Tibial artery (tissue), 4 donors: Measurements from ENCODE around the gene RBM26.

Experiments
- DNase-seq, 2 donors: peaks; one replicate each; pipeline ENCODE4 v3.0.0-alpha.2; 2019
- H3K27ac ChIP-seq, 2 donors: fragments of 200-600 bp; sonication (generic) in 1 of 2; 1 replicate in 1 of 2; 2 replicates in 1 of 2; pipeline ENCODE4 v1.5.1; 2018 to 2019; ENCODE audit warnings: mild to moderate bottlenecking in 1 of 2
- H3K27me3 ChIP-seq, 2 donors: fragments of 200-600 bp; sonication (generic) in 1 of 2; one replicate each; pipeline versions ENCODE4 v1.5.1 to v1.6.0; 2016 to 2019
- H3K36me3 ChIP-seq, 3 donors: fragments of 200-600 bp; sonication (generic) in 2 of 3; one replicate each; pipeline ENCODE4 v1.5.1; 2016 to 2019; ENCODE audit warnings: mild to moderate bottlenecking in 2 of 3
- H3K4me1 ChIP-seq, 4 donors: fragments of 200-600 bp; sonication (generic) in 2 of 4; 1 replicate in 3 of 4; 2 replicates in 1 of 4; pipeline ENCODE4 v1.5.1; 2016 to 2019
- H3K4me3 ChIP-seq, 2 donors: fragments of 200-600 bp; sonication (generic) in 1 of 2; 1 replicate in 1 of 2; 2 replicates in 1 of 2; pipeline ENCODE4 v1.5.1; 2018 to 2019; ENCODE audit warnings: mild to moderate bottlenecking in 2 of 2
- H3K9me3 ChIP-seq, 3 donors: fragments of 200-600 bp; sonication (generic) in 1 of 3; one replicate each; pipeline ENCODE4 v1.5.1; 2016 to 2019
- intact Hi-C: fragments of 100-400 bp; cut with DNase I; formaldehyde crosslinking; loops from one replicate; pipeline ENCODE4 v1.15.0; 2023; ENCODE audit warnings: low total_unique reads
- TF ChIP-seq, protein P1 (sequence below), 2 experiments: fragments of 200-600 bp in 1 of 2; fragments of 450-650 bp in 1 of 2; IDR thresholded peaks; one replicate each; pipeline ENCODE4 v1.5.1; 2017 to 2019; ENCODE audit warnings: antibody characterized with exemption in 2 of 2, mild to moderate bottlenecking in 1 of 2, moderate library complexity in 1 of 2

The RBM26 gene

DNA sequence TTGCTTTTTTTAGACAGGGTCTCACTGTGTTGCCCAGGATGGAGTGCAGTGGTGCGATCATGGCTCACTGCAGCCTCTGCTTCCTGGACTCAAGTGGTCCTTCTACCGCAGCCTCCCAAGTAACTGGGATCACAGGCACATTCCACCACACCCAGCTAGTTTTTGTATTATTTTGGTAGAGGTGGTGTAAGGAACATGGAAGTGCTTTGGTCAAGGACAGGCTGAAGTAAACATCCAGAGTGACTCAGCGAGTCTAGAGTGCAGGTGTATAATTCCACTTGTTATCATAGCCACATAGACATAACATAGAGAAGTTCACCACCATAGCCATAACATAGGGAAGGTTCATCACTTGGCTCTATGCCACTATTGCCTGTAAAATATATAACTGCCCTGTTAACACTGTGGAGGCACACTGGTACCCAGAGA is 98.6 kb downstream of the RBM26 start:
- TF ChIP-seq, protein P1, sequence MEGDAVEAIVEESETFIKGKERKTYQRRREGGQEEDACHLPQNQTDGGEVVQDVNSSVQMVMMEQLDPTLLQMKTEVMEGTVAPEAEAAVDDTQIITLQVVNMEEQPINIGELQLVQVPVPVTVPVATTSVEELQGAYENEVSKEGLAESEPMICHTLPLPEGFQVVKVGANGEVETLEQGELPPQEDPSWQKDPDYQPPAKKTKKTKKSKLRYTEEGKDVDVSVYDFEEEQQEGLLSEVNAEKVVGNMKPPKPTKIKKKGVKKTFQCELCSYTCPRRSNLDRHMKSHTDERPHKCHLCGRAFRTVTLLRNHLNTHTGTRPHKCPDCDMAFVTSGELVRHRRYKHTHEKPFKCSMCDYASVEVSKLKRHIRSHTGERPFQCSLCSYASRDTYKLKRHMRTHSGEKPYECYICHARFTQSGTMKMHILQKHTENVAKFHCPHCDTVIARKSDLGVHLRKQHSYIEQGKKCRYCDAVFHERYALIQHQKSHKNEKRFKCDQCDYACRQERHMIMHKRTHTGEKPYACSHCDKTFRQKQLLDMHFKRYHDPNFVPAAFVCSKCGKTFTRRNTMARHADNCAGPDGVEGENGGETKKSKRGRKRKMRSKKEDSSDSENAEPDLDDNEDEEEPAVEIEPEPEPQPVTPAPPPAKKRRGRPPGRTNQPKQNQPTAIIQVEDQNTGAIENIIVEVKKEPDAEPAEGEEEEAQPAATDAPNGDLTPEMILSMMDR (IDR thresholded peaks at IDR 0.05), result no peak
- Histone ChIP-seq H3K4me1 (peaks cover 0 to 12% (median 0%) of the 10 kb centered on the region in 4 donors), H3K9me3 (no peaks in the 10 kb centered on the region), H3K4me3 (no peak overlapping the region), H3K36me3 (no peaks in the 10 kb centered on the region), H3K27ac (no peak overlapping the region), H3K27me3 (peaks cover 0 to 3% of the 10 kb centered on the region in 2 donors)
- intact Hi-C loops, result no loop called here
- DNase-seq, result no peak

DNA sequence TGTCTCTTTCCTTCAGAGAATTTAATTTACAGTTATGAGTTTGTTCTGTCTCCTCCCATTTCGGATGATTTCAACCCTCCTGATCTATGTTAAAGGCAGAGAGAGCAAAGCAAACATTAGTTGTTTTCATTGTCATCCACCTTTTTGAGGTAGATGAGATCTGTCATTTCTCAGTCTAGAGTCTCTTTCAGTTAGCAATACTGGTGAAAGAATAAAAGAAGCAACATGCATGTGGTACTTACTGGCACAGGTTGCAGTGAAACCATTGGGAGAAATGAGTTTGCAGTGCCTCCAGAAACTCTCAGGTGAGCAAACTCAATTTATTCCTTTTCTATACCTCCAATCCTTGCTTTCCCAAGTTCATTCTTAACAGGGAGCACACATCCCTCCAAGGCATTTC is 99.4 kb downstream of the RBM26 start:
- no peak for DNase-seq
- intact Hi-C loops, result no loop called here
- Histone ChIP-seq H3K36me3 (no peaks in the 10 kb centered on the region), H3K27ac (no peak overlapping the region), H3K9me3 (no peaks in the 10 kb centered on the region), H3K4me1 (peaks cover 0 to 5% (median 0%) of the 10 kb centered on the region in 4 donors), H3K4me3 (no peak overlapping the region), H3K27me3 (peaks cover 0 to 3% of the 10 kb centered on the region in 2 donors)
- TF ChIP-seq, protein P1 (IDR thresholded peaks at IDR 0.05), result no peak

DNA sequence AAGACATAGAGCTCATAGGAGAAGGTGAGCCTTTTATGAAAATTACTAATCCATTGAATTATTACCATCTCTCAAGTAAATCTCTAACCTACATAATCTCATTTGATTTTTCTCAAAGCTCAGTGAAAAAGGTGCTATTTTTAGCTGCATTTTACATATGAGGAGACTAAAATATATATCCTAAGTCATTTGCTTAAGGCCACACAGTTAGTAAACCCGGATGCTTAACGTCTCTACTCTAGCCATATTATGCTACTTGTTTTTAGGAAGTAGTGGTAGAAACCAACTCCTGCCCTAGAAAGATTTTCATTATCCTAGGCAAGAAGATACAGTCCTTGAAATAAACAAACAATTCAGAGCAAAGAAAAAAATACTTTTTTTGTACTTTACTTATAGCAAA is 108.9 kb downstream of the RBM26 start:
- no peak overlapping the region for H3K27ac ChIP-seq
- H3K36me3 ChIP-seq, result no peaks in the 10 kb centered on the region
- intact Hi-C loops, result no loop called here
- no peak overlapping the region for H3K4me3 ChIP-seq
- no peaks in the 10 kb centered on the region for H3K4me1 ChIP-seq
- H3K27me3 ChIP-seq, result no peaks in the 10 kb centered on the region
- peaks cover 0 to 10% (median 9%) of the 10 kb centered on the region in 3 donors for H3K9me3 ChIP-seq
- TF ChIP-seq, protein P1 (IDR thresholded peaks at IDR 0.05), result no peak
- no peak for DNase-seq

DNA sequence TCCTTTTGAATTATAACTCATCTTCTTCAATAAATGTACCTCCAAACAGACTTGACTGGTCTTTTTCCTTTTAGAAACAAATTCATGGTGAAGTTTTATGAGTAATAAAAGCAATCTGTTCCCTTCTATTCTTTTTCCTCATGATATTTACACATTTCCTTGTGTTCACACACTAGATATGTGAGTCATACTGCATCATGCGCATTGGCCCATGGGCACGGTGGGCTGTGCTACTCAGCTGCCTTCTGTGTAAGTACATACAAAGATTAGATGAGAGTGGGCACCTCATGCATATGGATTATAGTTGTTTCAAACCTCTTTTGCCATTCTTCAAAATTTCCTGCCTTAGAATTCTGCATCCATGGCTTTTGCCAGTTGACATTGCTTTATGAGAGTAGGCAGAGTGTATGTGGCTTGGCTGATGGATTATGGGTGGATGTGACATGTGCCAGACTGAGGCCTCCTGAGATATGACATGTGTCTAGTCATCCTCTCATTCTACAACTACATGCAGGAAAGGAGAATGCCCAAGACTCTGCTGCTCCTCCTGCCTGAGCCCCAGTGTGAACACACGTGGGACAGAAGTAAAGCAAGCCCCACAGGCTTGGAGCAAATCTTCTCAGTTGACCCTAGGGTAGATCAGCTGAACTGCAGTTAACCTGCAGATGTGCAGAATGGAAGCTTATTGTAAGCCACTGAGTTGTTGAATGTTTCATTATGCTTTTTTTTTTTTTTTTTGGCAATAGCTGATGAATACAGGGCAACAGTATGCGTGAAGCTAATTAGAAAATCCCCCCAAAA is 109.9 kb downstream of the RBM26 start:
- no peak for DNase-seq
- no peak overlapping the region for H3K27ac ChIP-seq
- H3K4me3 ChIP-seq, result no peak overlapping the region
- no peaks in the 10 kb centered on the region for H3K27me3 ChIP-seq
- TF ChIP-seq, protein P1 (IDR thresholded peaks at IDR 0.05), result no peak
- H3K9me3 ChIP-seq, result peaks cover 0 to 10% (median 9%) of the 10 kb centered on the region in 3 donors
- H3K36me3 ChIP-seq, result no peaks in the 10 kb centered on the region
- intact Hi-C loops, result no loop called here
- H3K4me1 ChIP-seq, result no peaks in the 10 kb centered on the region

DNA sequence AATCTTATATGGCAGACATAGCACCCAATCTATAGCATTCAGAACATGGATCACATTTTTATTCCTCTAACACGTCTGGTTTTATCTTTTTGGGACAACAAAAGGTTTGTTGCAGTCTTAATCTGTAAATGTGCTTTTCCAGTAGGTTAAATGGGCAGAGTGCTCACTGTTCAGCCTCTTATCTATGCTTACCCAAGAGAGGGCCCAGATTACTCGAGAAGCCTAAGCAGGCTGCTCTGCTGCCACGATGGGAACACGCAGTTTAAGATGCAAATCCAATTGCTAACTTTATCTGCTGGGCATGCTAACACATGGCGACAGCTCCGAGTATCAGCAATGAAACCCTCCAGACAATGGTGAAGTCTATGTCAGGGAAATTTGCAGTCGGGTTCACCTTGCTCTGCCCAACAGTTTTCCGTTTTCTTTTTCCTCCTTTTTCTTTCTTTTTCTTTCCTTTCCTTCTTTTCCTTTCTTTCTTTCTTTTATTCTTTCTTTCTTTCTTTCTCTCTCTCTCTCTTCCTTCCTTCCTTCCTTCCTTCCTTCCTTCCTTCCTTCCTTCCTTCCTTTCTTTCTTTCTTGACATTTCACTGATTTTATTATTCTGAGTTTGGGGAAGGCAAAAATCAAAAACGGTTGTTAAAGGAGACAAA is 115.3 kb downstream of the RBM26 start:
- Histone ChIP-seq H3K27ac (no peak overlapping the region), H3K27me3 (no peaks in the 10 kb centered on the region), H3K36me3 (no peaks in the 10 kb centered on the region), H3K4me1 (no peaks in the 10 kb centered on the region), H3K4me3 (no peak overlapping the region), H3K9me3 (no peaks in the 10 kb centered on the region)
- TF ChIP-seq, protein P1 (IDR thresholded peaks at IDR 0.05), result no peak
- intact Hi-C loops, result no loop called here
- DNase-seq, result no peak
